Measurements from ENCODE around the gene SEC23B. TPM values are rescaled to one million over a fixed set of nuclear protein-coding genes. Genes with fewer than 3 reads are reported as not detected.

SEC23B gene
- total RNA-seq, 2 experiments from 2014 or later = 42.6 to 51.6 TPM

DNA sequence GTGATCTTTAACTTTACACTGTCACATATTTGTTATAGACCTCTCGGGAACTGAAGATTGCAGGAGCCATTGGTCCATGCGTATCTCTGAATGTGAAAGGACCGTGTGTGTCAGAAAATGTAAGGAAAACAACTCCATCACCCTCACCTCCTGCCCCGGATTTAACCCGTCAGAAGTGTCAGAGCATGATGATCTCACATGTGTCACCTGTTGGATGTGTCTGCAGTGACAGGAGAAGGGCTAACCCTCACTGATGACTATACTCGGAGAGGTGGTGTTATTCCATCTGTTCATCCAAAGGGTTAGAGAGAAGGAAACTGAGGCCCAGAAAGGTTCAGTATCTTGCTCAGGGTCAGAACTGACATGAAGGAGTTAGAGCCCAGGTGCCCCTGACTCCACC, 24.9 kb downstream of the SEC23B start:
- no peaks in the 10 kb centered on the region for H3K9me3 ChIP-seq (ENCODE audit: low read length)
- H3K36me3 ChIP-seq (ENCODE audit: insufficient read depth, low read length) = peaks cover 87% of the 10 kb centered on the region
- no peak overlapping the region for H3K4me3 ChIP-seq (ENCODE audit: low read depth, low read length, poor library complexity, severe bottlenecking)
- POLR2A ChIA-PET = no interaction called here
- H3K4me1 ChIP-seq (ENCODE audit: insufficient read depth, low read length, poor library complexity, severe bottlenecking) = no peaks in the 10 kb centered on the region
- H3K79me2 ChIP-seq (ENCODE audit: insufficient read depth, low read depth, low read length) = no peaks in the 10 kb centered on the region
- H3K9me2 ChIP-seq (ENCODE audit: insufficient read depth, low read length) = no peaks in the 10 kb centered on the region
- BruUV-seq (replicated peaks) = no TSS peak
- no peaks in the 10 kb centered on the region for H4K20me1 ChIP-seq (ENCODE audit: insufficient read depth, low read length)
- no peak overlapping the region for H3K27ac ChIP-seq (ENCODE audit: low read depth, low read length, poor library complexity, severe bottlenecking)
- H2AFZ ChIP-seq (ENCODE audit: low read length) = no peak overlapping the region
- TF ChIP-seq EZH2phosphoT487 (IDR thresholded peaks at IDR 0.05; ENCODE audit: borderline replicate concordance, low read depth, low read length) = no peak
- TF ChIP-seq, protein P1, sequence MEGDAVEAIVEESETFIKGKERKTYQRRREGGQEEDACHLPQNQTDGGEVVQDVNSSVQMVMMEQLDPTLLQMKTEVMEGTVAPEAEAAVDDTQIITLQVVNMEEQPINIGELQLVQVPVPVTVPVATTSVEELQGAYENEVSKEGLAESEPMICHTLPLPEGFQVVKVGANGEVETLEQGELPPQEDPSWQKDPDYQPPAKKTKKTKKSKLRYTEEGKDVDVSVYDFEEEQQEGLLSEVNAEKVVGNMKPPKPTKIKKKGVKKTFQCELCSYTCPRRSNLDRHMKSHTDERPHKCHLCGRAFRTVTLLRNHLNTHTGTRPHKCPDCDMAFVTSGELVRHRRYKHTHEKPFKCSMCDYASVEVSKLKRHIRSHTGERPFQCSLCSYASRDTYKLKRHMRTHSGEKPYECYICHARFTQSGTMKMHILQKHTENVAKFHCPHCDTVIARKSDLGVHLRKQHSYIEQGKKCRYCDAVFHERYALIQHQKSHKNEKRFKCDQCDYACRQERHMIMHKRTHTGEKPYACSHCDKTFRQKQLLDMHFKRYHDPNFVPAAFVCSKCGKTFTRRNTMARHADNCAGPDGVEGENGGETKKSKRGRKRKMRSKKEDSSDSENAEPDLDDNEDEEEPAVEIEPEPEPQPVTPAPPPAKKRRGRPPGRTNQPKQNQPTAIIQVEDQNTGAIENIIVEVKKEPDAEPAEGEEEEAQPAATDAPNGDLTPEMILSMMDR (conservative IDR thresholded peaks at IDR 0.05; ENCODE audit: low read length) = no peak
- CTCF ChIA-PET (ENCODE audit: unreplicated experiment) = no interaction called here
- no peak overlapping the region for H3K4me2 ChIP-seq (ENCODE audit: low read length)
- no peak for DNase-seq (ENCODE audit: low spot score)
- intact Hi-C loops (cut with micrococcal nuclease; ENCODE audit: unreplicated experiment) = no loop called here

DNA sequence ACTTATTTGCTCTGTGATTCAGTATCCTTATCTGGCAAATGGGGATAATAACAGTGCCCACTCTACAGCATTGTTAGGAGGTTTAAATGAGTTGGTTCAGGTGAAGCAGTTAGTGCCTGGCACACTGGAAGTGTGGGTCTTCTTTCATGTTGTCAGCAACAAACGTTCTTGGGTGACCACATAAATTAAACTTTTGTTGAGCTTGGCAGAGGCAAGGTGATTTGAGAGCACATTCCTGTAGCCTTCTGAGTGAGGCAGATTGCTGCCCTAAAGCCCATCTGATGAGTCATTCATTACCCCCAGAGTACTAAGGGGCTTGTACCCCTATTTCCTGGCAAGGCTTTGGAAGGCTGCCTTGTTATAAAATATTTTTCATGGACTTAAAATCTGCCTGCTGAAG, 25.8 kb downstream of the SEC23B start:
- TF ChIP-seq EZH2phosphoT487 (IDR thresholded peaks at IDR 0.05; ENCODE audit: borderline replicate concordance, low read depth, low read length) = no peak
- TF ChIP-seq, protein P1 (conservative IDR thresholded peaks at IDR 0.05; ENCODE audit: low read length) = no peak
- intact Hi-C loops (cut with micrococcal nuclease; ENCODE audit: unreplicated experiment) = no loop called here
- ChIA-PET CTCF (ENCODE audit: unreplicated experiment) (no interaction called here), POLR2A (no interaction called here)
- H4K20me1 ChIP-seq (ENCODE audit: insufficient read depth, low read length) = no peaks in the 10 kb centered on the region
- no peaks in the 10 kb centered on the region for H3K4me1 ChIP-seq (ENCODE audit: insufficient read depth, low read length, poor library complexity, severe bottlenecking)
- DNase-seq (ENCODE audit: low spot score) = no peak
- no peak overlapping the region for H3K27ac ChIP-seq (ENCODE audit: low read depth, low read length, poor library complexity, severe bottlenecking)
- no peaks in the 10 kb centered on the region for H3K79me2 ChIP-seq (ENCODE audit: insufficient read depth, low read depth, low read length)
- H3K4me2 ChIP-seq (ENCODE audit: low read length) = no peak overlapping the region
- peaks cover 84% of the 10 kb centered on the region for H3K36me3 ChIP-seq (ENCODE audit: insufficient read depth, low read length)
- no TSS peak for BruUV-seq (replicated peaks)
- H3K9me3 ChIP-seq (ENCODE audit: low read length) = no peaks in the 10 kb centered on the region
- H2AFZ ChIP-seq (ENCODE audit: low read length) = no peak overlapping the region
- no peaks in the 10 kb centered on the region for H3K9me2 ChIP-seq (ENCODE audit: insufficient read depth, low read length)
- no peak overlapping the region for H3K4me3 ChIP-seq (ENCODE audit: low read depth, low read length, poor library complexity, severe bottlenecking)

DNA sequence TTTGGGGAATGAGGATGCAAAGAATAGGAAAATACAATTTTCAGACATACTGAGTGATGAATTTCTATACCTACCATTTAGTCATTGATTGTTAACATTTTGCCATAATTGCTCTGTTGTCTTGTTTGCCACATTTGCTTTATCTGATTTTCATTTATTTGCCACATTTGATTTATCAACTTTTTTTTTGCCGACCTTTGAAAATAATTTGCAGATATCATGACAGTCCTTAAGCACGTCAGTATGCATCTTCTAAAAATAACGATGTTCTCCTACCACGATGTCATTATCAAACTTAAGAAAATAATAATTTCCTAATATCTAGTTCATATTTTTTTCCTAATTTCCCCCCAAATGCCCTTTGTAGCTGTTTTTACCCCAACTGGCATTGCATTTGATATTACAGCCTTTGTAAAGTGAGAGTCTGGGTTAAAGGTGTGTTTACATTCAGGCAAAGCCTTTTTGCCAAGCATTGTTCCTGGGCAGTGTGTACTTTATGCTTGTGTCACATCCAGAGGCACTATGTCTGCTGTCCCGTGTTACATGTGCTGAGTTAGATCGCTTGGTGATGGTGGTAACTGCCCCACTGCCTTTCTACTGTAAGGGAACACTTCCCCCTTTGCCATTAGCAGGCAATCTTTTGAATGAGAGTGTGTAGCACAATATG, 26.4 kb downstream of the SEC23B start:
- Histone ChIP-seq H4K20me1 (ENCODE audit: insufficient read depth, low read length) (no peaks in the 10 kb centered on the region), H3K4me2 (ENCODE audit: low read length) (no peak overlapping the region), H3K9me3 (ENCODE audit: low read length) (no peaks in the 10 kb centered on the region), H3K79me2 (ENCODE audit: insufficient read depth, low read depth, low read length) (no peaks in the 10 kb centered on the region), H2AFZ (ENCODE audit: low read length) (no peak overlapping the region), H3K4me3 (ENCODE audit: low read depth, low read length, poor library complexity, severe bottlenecking) (no peak overlapping the region), H3K36me3 (ENCODE audit: insufficient read depth, low read length) (peaks cover 82% of the 10 kb centered on the region), H3K9me2 (ENCODE audit: insufficient read depth, low read length) (no peaks in the 10 kb centered on the region), H3K4me1 (ENCODE audit: insufficient read depth, low read length, poor library complexity, severe bottlenecking) (no peaks in the 10 kb centered on the region), H3K27ac (ENCODE audit: low read depth, low read length, poor library complexity, severe bottlenecking) (no peak overlapping the region)
- ChIA-PET CTCF (ENCODE audit: unreplicated experiment) (no interaction called here), POLR2A (interaction anchor here (0.5 to 0.9 kb wide), 2 partner anchors 18 to 115 kb away, joined by 3 to 4 read pairs; no protein-coding TSS in a partner anchor)
- DNase-seq (ENCODE audit: low spot score) = no peak
- intact Hi-C loops (cut with micrococcal nuclease; ENCODE audit: unreplicated experiment) = no loop called here
- TSS peak; percentile 22 for BruUV-seq (replicated peaks)
- TF ChIP-seq, protein P1 (conservative IDR thresholded peaks at IDR 0.05; ENCODE audit: low read length) = no peak
- no peak for TF ChIP-seq EZH2phosphoT487 (IDR thresholded peaks at IDR 0.05; ENCODE audit: borderline replicate concordance, low read depth, low read length)
